ENCODE measurements around the gene ASB10. TPM values are rescaled to one million over a fixed set of nuclear protein-coding genes. Genes with fewer than 3 reads are reported as not detected.

Gene ASB10
- total and polyA plus RNA-seq, 4 donors: not detected

GRCh38 chr7:151178236-151178635 lies 8.8 kb downstream of the ASB10 start:
- Histone ChIP-seq H3K27ac (ENCODE audit: low read depth in 1 of 2, low read length in 1 of 2) (no peak overlapping the region), H3K4me1 (ENCODE audit: control insufficient read depth in 5 of 5, insufficient read depth in 5 of 5, low read length in 5 of 5) (no peaks in the 10 kb centered on the region), H3K27me3 (ENCODE audit: control insufficient read depth in 3 of 3, insufficient read depth in 3 of 3, low read length in 2 of 3) (peaks cover 4 to 11% (median 4%) of the 10 kb centered on the region in 3 donors), H3K9ac (ENCODE audit: insufficient read depth in 1 of 2, low read length in 2 of 2) (no peak overlapping the region), H3K4me3 (no peak overlapping the region), H3K9me3 (ENCODE audit: control insufficient read depth in 4 of 4, insufficient read depth in 3 of 4, low read length in 3 of 4) (peaks cover 0 to under 1% (median 0%) of the 10 kb centered on the region in 4 donors), H3K36me3 (ENCODE audit: control insufficient read depth in 4 of 4, insufficient read depth in 4 of 4, low read length in 4 of 4) (no peaks in the 10 kb centered on the region)
- TF ChIP-seq, protein P1, sequence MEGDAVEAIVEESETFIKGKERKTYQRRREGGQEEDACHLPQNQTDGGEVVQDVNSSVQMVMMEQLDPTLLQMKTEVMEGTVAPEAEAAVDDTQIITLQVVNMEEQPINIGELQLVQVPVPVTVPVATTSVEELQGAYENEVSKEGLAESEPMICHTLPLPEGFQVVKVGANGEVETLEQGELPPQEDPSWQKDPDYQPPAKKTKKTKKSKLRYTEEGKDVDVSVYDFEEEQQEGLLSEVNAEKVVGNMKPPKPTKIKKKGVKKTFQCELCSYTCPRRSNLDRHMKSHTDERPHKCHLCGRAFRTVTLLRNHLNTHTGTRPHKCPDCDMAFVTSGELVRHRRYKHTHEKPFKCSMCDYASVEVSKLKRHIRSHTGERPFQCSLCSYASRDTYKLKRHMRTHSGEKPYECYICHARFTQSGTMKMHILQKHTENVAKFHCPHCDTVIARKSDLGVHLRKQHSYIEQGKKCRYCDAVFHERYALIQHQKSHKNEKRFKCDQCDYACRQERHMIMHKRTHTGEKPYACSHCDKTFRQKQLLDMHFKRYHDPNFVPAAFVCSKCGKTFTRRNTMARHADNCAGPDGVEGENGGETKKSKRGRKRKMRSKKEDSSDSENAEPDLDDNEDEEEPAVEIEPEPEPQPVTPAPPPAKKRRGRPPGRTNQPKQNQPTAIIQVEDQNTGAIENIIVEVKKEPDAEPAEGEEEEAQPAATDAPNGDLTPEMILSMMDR (IDR thresholded peaks at IDR 0.05; ENCODE audit: control extremely low read depth, extremely low read depth): no peak
- 90 to 94% methylated on average over 9 of the region's 9 CpGs for WGBS, 2 donors
- ATAC-seq (ENCODE audit: insufficient read depth, low FRiP score): no peak
- DNase-seq: no peak

DNA sequence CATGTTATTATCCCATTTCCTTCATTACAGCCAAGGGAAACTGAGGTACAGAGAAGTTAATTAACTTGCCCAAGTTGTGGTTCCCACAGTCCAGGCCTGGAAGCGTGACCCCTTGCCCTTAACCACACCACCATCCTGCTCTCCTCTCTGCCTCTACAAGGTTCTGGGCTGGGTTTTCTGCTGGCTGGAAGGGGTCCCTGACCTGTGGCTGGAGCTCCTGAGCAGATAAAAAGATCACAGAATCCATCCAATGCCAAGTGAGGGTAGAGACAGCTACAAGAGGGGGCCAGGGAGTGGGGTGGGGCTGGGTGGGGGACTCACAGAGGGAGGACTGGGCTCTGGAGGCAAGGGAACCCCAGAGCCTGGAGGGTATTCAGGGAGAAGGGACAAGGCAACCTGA lies 9.7 kb downstream of the ASB10 start:
- Histone ChIP-seq H3K36me3 (ENCODE audit: control insufficient read depth in 4 of 4, insufficient read depth in 4 of 4, low read length in 4 of 4) (no peaks in the 10 kb centered on the region), H3K27me3 (ENCODE audit: control insufficient read depth in 3 of 3, insufficient read depth in 3 of 3, low read length in 2 of 3) (peaks cover 4 to 11% (median 4%) of the 10 kb centered on the region in 3 donors), H3K27ac (ENCODE audit: low read depth in 1 of 2, low read length in 1 of 2) (no peak overlapping the region), H3K4me3 (no peak overlapping the region), H3K9me3 (ENCODE audit: control insufficient read depth in 4 of 4, insufficient read depth in 3 of 4, low read length in 3 of 4) (peaks cover 0 to 3% (median 0%) of the 10 kb centered on the region in 4 donors), H3K4me1 (ENCODE audit: control insufficient read depth in 5 of 5, insufficient read depth in 5 of 5, low read length in 5 of 5) (no peaks in the 10 kb centered on the region), H3K9ac (ENCODE audit: insufficient read depth in 1 of 2, low read length in 2 of 2) (no peak overlapping the region)
- no peak for ATAC-seq (ENCODE audit: insufficient read depth, low FRiP score)
- DNase-seq: no peak
- TF ChIP-seq, protein P1 (IDR thresholded peaks at IDR 0.05; ENCODE audit: control extremely low read depth, extremely low read depth): no peak
- WGBS, 2 donors: 95 to 100% methylated on average over 1 of the region's 1 CpG

GRCh38 chr7:151176401-151176800 lies 10.6 kb downstream of the ASB10 start:
- Histone ChIP-seq H3K9ac (ENCODE audit: insufficient read depth in 1 of 2, low read length in 2 of 2) (no peak overlapping the region), H3K27ac (ENCODE audit: low read depth in 1 of 2, low read length in 1 of 2) (no peak overlapping the region), H3K27me3 (ENCODE audit: control insufficient read depth in 3 of 3, insufficient read depth in 3 of 3, low read length in 2 of 3) (peaks cover 4 to 11% (median 4%) of the 10 kb centered on the region in 3 donors), H3K4me1 (ENCODE audit: control insufficient read depth in 5 of 5, insufficient read depth in 5 of 5, low read length in 5 of 5) (no peaks in the 10 kb centered on the region), H3K9me3 (ENCODE audit: control insufficient read depth in 4 of 4, insufficient read depth in 3 of 4, low read length in 3 of 4) (peaks cover 0 to 3% (median 0%) of the 10 kb centered on the region in 4 donors), H3K4me3 (no peak overlapping the region), H3K36me3 (ENCODE audit: control insufficient read depth in 4 of 4, insufficient read depth in 4 of 4, low read length in 4 of 4) (no peaks in the 10 kb centered on the region)
- TF ChIP-seq, protein P1 (IDR thresholded peaks at IDR 0.05; ENCODE audit: control extremely low read depth, extremely low read depth): no peak
- ATAC-seq (ENCODE audit: insufficient read depth, low FRiP score): no peak
- WGBS, 2 donors: 89 to 93% methylated on average over 9 of the region's 9 CpGs
- no peak for DNase-seq

DNA sequence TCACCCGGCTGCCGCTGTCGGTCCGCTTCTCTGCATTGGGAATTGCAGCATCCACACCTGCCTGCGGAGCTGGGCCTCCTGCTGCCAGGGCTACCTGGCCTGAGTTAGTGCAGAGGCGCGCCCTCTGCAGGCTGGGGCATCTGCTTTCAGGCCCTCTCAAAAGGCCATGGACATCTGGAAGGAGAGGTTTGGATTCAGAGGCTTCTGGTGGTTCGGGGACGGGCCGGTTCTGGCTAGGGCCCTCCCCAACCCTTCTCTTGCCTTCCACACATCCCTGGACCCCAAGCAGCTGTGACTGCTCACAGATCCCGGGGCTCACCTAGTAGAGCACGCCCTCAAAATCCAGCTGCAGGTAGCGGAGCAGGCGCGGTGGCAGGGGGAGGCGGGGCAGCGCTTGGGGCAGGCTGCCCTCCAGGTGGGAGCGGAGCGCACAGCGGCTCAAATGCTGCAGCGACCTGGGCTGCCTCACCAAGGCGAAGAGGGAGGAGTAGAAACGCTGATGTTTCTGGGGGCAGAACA lies 11.2 kb downstream of the ASB10 start:
- DNase-seq: no peak
- Histone ChIP-seq H3K9ac (ENCODE audit: insufficient read depth in 1 of 2, low read length in 2 of 2) (no peak overlapping the region), H3K36me3 (ENCODE audit: control insufficient read depth in 4 of 4, insufficient read depth in 4 of 4, low read length in 4 of 4) (no peaks in the 10 kb centered on the region), H3K9me3 (ENCODE audit: control insufficient read depth in 4 of 4, insufficient read depth in 3 of 4, low read length in 3 of 4) (peaks cover 0 to 3% (median 0%) of the 10 kb centered on the region in 4 donors), H3K27me3 (ENCODE audit: control insufficient read depth in 3 of 3, insufficient read depth in 3 of 3, low read length in 2 of 3) (peaks cover 4 to 11% (median 7%) of the 10 kb centered on the region in 3 donors), H3K27ac (ENCODE audit: low read depth in 1 of 2, low read length in 1 of 2) (no peak overlapping the region), H3K4me3 (no peak overlapping the region), H3K4me1 (ENCODE audit: control insufficient read depth in 5 of 5, insufficient read depth in 5 of 5, low read length in 5 of 5) (no peaks in the 10 kb centered on the region)
- TF ChIP-seq, protein P1 (IDR thresholded peaks at IDR 0.05; ENCODE audit: control extremely low read depth, extremely low read depth): no peak
- WGBS, 2 donors: 78 to 82% methylated on average over 23 of the region's 23 CpGs
- ATAC-seq (ENCODE audit: insufficient read depth, low FRiP score): no peak
